Neural cell (in vitro differentiated cells): ENCODE results near the gene DDX25.

Source experiments
- EP300 ChIP-seq: fragments of 450-650 bp; conservative IDR thresholded peaks from 2 replicates; pipeline ENCODE4 v1.6.1; 2014; ENCODE audit warnings: antibody characterized with exemption, mild to moderate bottlenecking, moderate library complexity; ENCODE audit not compliant: poor library complexity, severe bottlenecking
- POLR2AphosphoS5 ChIP-seq: IDR thresholded peaks from 2 replicates; pipeline ENCODE4 v1.6.1; 2012

DNA sequence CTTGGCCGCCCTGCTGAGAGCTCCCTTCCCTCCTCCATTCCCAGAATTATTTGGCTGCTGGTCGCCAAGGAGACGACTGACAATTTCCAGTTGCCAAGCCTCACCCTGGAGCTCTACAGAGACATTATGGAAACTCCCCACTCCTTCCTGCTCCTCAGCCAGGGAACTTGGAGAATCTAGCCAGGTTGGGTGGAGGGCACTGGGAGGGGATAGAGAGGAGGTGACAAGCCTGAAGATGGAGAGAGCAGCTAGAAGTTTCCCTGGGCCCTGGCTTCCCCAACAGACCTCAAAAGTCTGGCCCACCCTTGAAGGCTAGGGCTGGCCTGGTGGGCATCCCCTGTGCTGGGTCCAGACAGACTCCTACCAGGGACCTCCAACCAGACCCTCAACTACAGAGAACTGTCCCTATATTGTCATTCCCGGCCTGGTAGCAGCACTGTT lies 34.8 kb downstream of the DDX25 start:
- no peak for TF ChIP-seq EP300
- no peak for TF ChIP-seq POLR2AphosphoS5
